Measurements from ENCODE around the gene RBM17.
"Not testable (repeated sequence)": the region's sequence is repeated elsewhere in the genome, so short reads cannot be mapped to it uniquely, and the experiment has no call there.

RBM17 gene

DNA sequence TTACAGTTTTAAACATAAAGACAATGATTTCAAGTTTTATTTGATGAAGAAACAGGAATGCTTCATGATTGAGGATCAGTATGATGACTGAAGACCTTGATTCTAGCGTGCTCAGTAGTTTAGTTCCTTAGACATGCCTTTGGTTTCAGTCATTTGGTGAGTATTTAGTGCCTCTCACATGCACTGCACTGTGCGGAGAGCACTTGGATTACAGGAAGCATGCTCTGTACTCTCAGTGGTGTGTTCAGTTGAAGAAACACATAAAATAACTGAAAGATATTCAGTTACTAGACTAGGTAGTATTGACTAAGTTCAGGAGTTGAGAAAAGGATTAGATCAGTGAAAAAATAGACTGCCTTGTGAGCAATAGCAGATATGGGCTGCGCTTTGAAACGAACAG lies 25.5 kb downstream of the RBM17 start:
- no peak for FAIRE-seq

DNA sequence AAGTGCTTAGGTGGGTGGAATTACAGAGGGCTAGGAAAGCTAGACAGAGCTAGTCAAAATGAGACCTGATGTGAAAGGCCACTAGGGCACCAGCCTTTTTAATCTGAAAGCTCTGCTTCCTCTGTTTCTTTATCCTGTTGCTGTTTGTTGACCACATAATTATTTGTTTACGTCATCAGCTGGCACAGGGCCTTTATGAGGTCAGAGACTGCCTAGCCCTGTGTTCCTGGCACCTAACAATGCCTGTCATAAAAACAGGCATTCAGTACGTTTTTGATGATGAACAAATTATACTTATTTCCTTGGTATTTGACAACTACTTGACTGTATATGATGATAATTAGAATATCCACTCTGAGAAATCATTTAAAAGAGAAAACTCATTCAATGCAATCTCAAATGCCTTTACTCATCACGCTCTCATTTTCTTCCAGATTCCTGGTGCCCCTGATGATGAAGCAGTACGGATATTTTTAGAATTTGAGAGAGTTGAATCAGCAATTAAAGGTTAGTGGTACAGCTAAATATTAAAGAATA lies 26.0 kb downstream of the RBM17 start:
- FAIRE-seq: no peak

DNA sequence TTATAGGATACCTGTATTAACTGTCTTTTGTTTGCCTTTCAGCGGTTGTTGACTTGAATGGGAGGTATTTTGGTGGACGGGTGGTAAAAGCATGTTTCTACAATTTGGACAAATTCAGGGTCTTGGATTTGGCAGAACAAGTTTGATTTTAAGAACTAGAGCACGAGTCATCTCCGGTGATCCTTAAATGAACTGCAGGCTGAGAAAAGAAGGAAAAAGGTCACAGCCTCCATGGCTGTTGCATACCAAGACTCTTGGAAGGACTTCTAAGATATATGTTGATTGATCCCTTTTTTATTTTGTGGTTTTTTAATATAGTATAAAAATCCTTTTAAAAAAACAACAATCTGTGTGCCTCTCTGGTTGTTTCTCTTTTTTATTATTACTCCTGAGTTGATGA lies 26.6 kb downstream of the RBM17 start:
- no peak for FAIRE-seq

DNA sequence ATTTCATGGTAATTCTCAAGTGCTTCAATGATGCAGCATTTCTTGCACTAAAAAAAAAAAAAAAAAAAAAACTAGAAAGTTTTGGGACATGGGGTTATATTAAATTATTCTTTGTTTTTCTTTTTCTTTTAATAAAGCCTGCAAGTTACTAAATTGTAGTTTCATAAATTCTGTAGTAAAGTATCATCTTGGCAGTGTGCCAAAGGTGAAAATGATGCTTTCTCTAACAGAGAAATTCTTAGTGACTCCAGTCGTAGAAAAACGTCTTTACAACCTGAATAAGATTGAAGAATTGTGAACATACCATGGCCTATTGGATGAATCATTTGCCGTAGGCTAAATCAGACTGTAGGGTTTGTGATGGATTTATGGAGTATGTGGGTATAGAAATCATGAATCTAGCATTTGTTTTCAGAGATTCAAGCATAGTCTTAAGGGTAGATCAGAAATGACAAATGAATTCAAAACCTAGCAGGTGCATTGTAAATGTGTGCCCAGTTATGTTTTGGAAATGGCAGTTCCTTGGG lies 27.1 kb downstream of the RBM17 start:
- FAIRE-seq: no peak

DNA sequence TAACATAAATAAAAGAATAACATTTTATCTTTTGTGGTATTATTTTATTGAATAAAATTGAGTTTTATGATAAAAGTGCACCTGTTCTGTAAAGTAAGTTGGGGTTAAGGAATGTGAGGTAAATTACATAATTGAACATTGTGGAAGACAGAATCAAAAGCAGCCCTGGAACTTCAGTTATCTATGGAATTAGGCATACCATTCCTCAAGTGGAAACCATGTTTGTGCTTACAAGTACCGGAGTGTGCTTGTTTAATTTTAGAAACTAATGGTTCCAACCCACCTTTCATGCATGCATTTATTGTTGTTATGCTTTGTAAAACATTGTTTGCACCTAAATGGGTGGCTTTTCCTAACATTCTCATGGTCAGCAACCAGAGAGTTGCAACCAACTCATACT lies 28.0 kb downstream of the RBM17 start:
- FAIRE-seq: no peak

DNA sequence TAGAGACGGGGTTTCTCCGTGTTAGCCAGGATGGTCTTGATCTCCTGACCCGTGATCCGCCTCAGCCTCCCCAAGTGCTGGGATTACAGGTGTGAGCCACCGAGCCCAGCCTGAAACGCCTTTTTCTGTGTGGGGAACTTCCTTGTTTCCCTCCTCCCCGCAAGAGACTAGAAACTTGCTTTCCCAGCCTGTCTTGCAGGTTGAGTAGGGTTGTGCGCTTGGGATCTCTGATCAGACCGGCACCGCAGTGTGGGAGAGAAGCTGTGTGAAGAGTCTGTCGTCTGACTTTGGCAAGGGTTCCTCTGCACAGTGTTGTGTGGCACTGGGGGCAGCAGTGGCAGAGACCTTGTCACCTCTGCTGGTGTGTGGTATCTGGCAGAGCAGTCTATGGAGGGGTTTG lies 28.9 kb downstream of the RBM17 start:
- no peak for FAIRE-seq

DNA sequence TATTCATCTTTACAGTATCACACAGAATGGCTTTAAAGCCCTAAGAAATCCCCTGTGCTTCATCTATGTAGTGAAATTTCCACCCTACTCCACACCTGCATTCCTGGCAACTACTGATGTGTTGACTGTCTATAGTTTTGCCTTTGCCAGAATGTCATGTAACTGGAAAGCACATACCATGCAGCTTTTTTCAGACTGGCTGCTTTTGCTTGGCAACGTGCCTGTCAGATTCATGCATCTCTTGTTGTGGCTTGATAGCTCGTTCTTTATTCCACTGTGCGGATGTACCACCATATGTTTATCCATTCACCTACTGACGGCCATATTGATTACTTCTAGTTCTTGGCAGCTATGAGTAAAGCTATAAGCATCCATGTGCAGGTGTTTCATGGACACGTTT lies 30.6 kb downstream of the RBM17 start:
- FAIRE-seq: no peak

DNA sequence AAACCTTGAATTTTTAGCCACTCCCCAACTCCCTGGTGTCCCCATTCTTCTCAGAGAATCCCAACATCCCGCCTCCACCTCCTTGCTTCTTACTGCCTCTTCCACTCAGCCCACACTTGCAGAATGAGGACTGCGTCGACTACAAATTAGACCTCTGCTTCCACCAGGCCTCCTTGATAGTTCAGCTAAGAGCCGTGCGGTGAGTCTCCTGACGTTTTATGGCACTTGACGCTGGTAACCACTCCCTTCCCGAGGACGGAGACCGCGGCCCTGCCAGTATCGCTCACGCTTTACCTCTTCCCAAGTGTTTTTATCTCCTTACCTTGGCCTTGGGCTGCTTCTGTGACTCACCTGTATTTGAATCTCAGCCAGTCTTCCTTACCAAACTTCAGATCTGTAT lies 31.1 kb downstream of the RBM17 start:
- no peak for FAIRE-seq

DNA sequence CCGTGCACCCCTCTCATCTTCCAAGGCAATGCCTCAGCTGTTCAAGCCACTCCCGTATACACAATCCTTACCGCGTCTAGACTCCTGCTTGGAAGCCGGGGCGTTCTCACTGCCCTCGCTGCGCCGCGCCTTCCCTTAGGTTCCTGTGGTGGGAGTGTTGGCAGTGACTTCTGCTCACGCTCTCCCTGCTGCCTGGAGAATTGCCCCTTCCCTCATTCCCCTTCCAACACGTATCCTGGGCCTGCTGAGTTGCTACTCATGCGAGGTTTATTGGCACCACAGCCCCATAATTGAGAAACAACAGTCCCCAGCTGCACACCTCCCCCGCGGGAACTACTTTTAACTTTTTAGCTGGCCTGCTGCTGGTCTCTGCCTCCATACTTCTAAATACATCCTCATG lies 31.9 kb downstream of the RBM17 start:
- no peak for FAIRE-seq

DNA sequence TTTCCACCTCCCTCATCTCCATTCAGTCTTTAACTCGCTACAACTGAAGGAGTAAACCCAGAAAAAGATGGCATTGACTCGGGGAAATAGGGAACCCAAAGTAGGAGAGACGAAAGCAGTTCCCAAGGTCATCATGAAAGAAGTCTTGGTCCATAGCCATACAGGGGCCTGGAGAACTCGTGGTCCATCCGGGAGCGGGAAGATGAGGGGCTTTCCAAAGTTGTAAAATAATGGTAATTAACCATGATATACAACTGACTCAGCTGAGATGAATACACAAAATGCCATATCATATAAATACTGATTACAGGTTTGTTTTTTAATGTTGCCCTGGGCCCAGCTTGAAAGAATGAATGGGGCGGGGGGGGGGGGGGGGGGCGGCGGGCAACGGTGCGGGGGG lies 32.3 kb downstream of the RBM17 start:
- FAIRE-seq: no peak

DNA sequence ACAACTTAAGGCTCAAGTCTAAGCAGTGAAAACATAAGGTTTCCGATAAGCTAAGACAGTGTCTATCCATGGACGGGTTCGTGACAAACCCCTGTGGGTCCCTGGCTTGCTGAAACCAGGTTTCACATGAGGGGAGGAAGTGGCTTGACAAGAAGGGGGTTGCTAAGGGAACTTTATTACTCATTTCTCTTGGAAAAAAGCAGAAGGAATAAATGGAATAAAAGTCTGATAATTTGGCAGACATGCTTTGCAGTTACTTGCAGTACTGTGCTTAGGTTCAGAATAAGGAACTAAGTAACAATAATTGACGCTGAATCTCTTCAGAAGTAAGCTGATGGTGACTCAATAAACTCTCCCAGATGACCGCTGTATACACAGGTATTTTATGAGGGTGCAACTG lies 34.7 kb downstream of the RBM17 start:
- FAIRE-seq: no peak

DNA sequence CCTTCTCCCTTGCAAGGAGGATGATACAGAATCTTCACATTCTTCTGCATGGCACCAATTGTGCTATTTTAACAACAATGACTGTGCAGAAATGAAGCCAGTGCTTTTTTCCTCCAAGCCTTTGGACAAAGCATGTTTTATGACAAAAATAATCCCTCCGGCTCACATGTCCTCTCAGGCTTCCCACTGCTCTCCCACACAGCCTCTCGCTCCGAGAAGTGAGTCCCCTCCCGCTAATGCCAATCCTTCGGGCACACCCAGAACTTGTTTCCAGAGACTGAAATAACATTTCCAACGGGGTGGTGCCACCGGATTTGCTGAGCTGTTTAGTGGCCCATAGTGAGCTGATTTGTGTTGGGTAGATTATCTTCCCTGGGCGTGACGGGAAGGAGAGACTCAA lies 35.8 kb downstream of the RBM17 start:
- no peak for FAIRE-seq

DNA sequence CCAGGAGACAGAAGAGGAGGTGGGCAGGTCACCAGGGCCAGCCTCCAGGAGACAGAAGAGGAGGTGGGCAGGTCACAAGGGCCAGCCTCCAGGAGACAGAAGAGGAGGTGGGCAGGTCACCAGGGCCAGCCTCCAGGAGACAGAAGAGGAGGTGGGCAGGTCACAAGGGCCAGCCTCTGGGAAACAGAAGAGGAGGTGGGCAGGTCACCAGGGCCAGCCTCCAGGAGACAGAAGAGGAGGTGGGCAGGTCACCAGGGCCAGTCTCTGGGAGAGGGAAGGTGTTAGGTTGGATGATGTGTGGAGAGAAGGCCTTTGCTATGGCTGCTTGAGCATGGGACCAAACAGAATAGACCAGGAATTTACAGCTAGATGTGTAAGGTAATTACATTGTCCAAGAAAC lies 38.6 kb downstream of the RBM17 start:
- not testable (repeated sequence) for FAIRE-seq

DNA sequence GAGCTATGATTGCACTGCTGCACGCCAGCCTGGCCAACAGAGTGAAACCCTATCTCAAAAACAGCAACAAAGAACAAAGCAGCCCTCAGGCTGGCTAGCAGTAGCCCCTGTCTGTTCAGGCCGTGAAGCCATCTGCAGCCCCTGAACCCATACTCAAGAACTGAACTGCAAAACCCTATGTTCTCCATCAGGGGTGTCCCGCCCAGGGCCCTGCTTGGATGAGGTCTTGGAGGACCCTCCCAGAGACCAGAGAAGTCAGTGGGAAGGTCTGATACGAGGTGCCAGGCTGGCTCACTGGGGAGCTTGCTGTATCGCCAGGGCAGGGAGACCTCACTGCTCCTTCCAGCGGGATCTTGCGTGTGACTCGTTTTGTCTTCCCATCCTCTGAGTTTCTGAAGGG lies 39.3 kb downstream of the RBM17 start:
- FAIRE-seq: no peak

DNA sequence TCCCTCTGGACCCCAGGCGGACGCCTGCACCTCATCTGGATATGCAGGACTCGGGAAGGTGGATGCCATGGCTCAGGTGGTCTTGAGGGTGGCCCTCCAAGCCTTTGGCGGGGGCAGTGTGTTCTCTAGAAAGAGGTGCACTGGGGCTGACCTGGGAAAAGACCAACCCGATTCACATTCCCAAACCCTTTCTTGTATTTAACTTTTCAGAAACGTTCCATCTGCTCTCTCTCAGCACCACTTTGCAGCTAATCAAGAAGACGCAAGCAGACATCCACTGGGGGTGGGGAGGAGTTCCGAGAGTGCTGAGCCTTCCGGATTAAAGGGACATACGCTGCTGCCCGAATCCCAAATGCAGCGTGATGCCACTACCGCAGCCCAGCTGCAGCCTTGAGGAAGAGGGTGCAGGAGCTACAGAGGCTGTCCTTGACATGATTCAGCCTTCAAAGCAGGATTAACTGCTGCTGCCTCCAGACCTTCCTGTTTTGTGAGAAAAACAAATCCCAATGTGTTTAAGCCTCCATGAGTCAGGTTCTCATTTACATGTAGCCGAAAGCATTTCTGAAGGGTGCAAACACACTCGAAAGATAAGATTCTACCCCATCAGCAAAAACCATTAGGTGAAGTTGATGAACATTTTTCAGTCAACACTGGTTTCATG lies 39.9 kb downstream of the RBM17 start:
- FAIRE-seq: no peak

DNA sequence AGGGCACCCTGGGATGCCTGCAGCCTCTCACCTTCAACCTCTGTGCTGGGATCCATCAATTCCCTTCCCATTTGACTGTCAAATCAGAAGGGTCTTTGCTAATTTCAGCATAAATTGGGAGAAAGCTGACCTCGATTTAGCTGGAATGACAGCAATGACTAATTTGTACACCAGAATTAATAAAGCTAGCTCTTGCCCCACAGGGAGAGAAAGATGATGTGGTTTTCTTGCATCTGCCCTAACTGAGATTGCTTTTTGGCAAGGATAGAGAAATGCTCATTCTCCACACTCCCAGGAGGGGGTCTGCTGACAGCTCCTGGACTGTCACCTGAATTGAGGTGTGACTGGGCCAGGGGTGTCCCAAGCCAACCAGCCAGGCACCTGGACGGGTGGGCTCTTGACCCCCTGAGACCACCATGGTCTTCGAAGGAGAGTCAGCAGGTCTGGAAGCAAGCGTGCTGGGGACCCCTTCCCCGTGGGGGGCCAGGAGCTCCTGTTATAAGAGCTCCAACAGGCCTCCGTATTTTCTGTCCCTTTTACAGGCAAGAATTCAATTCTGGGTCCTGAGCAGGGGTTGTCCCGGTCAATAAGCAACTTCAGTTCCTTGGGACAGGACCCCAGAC lies 42.1 kb downstream of the RBM17 start:
- no peak for FAIRE-seq

DNA sequence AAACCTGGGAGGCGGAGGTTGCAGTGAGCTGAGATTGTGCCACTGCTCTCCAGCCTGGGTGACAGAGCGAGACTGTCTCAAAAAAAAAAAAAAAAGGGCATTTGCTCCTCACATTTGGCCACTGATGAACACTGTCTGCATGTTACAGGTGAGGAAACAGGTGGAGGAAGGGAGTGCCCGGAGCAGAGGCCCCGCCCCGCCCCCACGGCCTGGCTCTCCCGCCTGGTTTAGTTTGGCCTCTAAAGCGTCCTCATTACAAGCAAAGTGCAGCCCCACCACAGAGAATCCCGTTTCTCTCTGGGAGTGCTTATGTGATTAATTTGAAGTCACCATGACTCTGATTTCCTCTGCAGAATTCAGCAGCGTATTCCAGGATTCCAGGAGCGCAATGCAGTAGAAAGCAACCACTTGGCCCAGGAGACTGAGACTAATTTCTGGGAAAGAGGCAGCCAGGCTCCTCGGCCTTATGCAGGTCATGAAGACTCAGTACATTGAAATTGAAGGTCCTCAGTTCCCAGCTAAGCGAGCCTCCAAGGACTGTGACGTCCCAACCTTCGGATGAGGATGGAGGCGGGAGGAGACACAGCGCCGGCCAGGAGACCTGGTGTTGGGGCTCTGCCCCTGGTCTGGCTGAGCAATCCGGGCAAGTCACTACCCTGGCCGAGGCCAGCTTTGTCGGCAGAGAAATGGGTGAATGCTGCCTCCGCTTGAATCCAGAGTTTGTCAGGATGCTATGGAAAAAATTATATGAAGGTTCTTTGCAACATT lies 44.7 kb downstream of the RBM17 start:
- no peak for FAIRE-seq

DNA sequence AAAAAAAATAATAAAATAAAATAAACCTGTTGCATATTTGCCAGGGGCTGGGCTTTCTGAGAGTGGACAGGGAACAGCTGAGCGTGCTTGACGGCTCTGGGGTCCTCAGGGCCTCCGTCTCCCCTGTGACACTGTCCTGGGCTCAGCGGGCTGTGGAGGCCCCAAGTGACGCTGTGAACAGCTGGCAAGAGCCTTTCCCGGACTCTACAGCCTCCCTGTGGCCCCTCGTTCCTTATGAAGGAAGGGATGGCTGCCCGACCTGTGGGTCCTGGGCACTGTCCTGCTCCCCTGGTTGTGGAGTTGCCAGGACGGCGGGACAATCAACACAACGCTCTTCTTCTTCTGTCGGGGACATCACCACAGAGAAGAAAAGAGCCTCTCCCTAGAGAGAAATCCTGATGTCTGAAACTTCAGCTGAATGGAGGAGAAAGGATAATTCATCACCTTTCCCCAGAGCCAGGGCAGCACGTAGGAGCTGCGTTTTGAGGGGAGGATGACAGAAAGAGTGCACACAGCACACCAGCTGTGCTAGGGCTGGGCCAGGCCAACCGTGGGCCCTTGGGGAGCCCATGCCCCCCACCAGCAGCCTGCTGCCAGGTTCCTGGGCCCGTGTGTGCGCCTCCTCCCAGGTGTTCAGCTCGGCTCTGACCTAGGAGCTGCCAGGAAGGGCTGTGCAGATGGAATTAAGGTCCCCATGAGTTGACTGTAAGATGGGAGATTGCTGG lies 45.4 kb downstream of the RBM17 start:
- no peak for FAIRE-seq

DNA sequence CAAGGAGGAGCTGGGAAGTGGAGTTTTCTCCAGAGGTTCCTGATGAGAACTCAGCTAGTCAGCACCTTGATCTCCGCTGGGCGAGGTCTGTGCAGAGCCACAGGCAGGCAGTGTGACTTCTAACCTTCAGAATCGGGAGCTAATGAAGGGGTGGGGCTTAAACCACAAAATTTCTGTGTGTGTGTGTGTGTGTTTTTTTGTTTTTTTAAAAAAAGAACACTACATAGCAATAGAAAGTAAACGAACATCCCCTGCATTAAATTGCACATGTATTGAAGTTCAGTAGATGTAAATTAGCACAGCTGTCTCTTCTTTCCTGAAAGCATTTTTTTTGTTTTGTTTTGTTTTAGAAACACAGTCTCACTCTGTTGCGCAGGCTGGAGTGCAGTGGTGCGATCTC lies 46.2 kb downstream of the RBM17 start:
- no peak for FAIRE-seq

DNA sequence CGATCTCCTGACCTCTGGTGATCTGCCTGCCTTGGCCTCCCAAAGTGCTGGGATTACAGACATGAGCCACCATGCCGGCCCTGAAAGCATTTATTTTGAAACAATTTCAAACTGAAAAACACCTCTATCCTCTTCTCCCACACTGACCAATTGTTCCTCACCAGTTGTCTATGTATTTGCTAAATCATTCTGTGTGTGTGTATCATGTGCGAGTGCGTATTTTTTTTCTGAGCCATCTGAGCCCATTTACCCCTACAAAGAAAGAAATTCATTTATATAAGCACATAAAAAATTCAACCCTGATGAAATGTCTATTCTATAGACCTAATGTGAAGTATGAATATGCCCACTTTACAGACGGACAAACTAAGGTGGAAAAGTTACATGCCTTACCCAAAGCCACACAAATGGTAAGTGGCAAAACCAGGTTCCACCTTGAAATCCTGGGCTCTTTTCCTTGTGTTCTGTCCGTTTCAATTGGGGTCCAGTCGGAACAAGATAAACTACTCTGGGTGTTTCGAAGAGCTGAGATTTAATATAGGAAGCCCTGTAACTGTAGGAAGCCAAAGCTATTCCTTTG lies 46.8 kb downstream of the RBM17 start:
- FAIRE-seq: no peak

DNA sequence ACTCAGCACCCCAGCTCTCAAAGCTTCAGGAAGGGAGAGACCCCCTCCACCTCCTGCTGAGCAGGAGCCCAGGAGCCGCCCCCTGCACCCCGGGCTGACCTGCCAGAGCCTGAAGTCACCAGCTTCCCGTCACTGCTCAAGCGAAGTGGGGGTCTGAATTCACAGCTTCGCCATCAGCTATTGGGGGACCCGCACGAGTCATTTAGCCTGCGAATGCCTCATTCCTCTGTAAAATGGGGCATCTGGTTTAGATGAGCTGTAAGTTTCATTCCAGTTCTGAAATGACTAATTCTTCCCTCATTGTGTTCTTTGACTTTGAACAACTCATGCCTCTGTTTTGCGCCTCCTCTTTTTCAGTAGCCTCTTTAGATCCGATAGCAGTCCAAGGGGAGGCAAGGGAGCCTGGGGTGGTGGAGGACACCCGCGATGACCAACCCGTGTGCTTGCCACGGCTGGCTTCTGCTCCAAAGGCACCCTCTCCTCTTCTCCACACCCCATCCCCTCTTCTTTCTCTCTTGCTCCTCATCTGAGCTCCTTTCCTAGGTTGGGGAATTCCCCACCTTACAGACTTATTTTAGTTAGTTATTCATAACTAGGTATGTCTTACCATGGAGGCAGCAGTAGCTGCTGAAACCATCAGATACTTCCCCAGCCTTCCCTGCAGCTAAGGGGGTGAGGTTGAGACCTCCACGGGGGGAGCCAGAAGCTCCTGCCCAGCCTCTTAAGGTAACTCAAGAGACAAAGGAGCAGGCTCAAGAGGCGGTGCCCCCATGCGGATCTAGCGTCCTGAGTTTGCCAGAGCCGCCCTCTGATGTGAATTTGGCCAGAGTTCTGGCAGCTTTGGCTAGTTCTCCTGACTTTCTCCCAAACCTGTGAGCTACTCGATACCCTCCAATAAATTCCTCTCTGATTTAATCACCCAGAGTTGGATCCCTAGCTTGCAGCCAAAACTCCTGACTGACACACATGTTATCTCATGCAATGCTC lies 47.7 kb downstream of the RBM17 start:
- FAIRE-seq: no peak

DNA sequence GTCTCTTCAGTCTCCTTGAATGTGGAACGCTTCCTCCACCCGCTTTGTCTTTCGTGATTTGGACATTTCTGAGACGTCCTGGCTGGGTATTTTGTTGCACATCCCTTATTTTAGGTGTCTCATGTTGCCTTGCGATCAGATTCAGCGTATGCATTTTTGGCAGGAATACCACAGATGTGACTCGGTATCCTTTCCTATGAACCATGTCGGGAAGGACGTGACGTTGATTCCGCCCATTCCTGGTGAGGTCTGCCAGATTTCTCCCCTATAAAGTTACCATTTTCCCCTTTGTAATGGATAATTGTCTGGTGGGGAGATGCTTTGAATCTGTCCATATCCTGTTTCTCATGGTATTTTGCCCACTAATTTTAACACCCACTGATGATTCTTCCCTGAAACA lies 49.6 kb downstream of the RBM17 start:
- FAIRE-seq: no peak

Measured in A204.1 (cell line).